Measurements from ENCODE around the gene IQCK. TPM values are rescaled to one million over a fixed set of nuclear protein-coding genes. Genes with fewer than 3 reads are reported as not detected.

Gene IQCK
- polyA plus RNA-seq, 2 of the 4 experiments (the other 2 are of a cell fraction): 10.3 to 15.6 TPM

DNA sequence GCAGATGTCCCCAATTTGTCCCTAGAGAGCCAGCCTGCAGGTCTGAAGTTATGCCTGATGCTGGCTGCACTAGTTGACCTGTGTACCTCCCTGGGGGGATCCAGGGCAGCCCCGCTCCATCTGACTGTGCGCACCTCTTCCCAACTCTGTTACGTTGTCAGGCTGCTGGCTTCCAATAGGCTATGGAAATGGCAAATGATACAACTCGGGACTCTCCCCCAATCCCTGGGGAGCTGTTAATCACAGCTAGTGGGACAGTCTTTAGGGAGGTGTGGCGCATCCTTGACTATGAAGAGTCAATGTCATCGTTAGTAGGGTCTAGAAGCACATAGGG, 136.4 kb downstream of the IQCK start:
- Histone ChIP-seq H3K4me3 (no peak overlapping the region), H3K27ac (no peak overlapping the region), H3K4me1 (no peaks in the 10 kb centered on the region), H3K4me2 (no peak overlapping the region), H3K9me3 (no peaks in the 10 kb centered on the region)
- ChIA-PET POLR2A (no interaction called here), CTCF (interaction anchor here (0.6 kb wide), 1 partner anchor 165 kb away, joined by 3 read pairs; no protein-coding TSS in a partner anchor)
- 89% methylated on average over 6 of the region's 6 CpGs for WGBS (ENCODE audit: missing lambda C conversion rate)
- TF ChIP-seq TFCP2L1 (CRISPR knock-in tag; IDR thresholded peaks at IDR 0.05): no peak
- no peak for TF ChIP-seq HDAC2 (IDR thresholded peaks at IDR 0.05)
- TF ChIP-seq NR3C1 (IDR thresholded peaks at IDR 0.05): no peak
- TF ChIP-seq CBX2 (IDR thresholded peaks at IDR 0.05; ENCODE audit: borderline replicate concordance, low read depth): no peak
- TF ChIP-seq CEBPB (IDR thresholded peaks at IDR 0.05): no peak
- no peak for TF ChIP-seq SMC3 (IDR thresholded peaks at IDR 0.05)
- TF ChIP-seq, protein P1, sequence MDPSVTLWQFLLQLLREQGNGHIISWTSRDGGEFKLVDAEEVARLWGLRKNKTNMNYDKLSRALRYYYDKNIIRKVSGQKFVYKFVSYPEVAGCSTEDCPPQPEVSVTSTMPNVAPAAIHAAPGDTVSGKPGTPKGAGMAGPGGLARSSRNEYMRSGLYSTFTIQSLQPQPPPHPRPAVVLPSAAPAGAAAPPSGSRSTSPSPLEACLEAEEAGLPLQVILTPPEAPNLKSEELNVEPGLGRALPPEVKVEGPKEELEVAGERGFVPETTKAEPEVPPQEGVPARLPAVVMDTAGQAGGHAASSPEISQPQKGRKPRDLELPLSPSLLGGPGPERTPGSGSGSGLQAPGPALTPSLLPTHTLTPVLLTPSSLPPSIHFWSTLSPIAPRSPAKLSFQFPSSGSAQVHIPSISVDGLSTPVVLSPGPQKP (IDR thresholded peaks at IDR 0.05; ENCODE audit: low read depth, low read length): no peak
- TF ChIP-seq, protein P2, sequence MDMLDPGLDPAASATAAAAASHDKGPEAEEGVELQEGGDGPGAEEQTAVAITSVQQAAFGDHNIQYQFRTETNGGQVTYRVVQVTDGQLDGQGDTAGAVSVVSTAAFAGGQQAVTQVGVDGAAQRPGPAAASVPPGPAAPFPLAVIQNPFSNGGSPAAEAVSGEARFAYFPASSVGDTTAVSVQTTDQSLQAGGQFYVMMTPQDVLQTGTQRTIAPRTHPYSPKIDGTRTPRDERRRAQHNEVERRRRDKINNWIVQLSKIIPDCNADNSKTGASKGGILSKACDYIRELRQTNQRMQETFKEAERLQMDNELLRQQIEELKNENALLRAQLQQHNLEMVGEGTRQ (IDR thresholded peaks at IDR 0.05): no peak
- TF ChIP-seq EHMT2 (IDR thresholded peaks at IDR 0.05; ENCODE audit: low read depth): no peak
- TF ChIP-seq, protein P3, sequence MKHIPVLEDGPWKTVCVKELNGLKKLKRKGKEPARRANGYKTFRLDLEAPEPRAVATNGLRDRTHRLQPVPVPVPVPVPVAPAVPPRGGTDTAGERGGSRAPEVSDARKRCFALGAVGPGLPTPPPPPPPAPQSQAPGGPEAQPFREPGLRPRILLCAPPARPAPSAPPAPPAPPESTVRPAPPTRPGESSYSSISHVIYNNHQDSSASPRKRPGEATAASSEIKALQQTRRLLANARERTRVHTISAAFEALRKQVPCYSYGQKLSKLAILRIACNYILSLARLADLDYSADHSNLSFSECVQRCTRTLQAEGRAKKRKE (CRISPR knock-in tag; IDR thresholded peaks at IDR 0.05; ENCODE audit: low read depth): no peak
- no peak for TF ChIP-seq NFE2L2 (conservative IDR thresholded peaks at IDR 0.05; ENCODE audit: low read length)
- TF ChIP-seq JUN (IDR thresholded peaks at IDR 0.05): no peak
- TF ChIP-seq KDM1A (IDR thresholded peaks at IDR 0.05; ENCODE audit: low read depth): no peak
- ATAC-seq (no peak), FAIRE-seq (no peak), DNase-seq (ENCODE audit: low read depth in 1 of 2, low spot score in 1 of 2) (no peak)

DNA sequence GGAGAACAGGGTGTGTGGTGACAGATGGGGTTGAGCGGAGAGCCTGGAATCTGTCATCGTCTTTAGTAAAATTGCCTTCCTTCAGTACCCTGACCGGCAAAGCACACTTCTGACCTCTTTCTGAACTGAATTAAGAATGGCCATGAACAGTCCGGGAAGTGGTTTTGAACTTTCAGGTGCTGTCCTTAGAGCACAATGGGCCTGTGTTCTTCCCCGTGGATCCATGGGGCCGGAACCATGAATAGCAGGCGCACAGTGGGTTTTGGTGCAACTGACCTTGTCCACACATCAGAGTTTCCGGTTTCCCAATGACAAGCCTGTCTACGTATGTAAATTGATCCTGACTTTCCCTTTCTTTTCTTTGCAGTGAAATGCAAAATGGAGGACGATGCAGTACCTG, 138.0 kb downstream of the IQCK start:
- no peaks in the 10 kb centered on the region for H3K9me3 ChIP-seq
- TF ChIP-seq ZC3H11A (IDR thresholded peaks at IDR 0.05): no peak
- TF ChIP-seq, protein P4, sequence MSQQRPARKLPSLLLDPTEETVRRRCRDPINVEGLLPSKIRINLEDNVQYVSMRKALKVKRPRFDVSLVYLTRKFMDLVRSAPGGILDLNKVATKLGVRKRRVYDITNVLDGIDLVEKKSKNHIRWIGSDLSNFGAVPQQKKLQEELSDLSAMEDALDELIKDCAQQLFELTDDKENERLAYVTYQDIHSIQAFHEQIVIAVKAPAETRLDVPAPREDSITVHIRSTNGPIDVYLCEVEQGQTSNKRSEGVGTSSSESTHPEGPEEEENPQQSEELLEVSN (IDR thresholded peaks at IDR 0.05; ENCODE audit: borderline replicate concordance, low read depth): no peak
- TF ChIP-seq FOSL2 (IDR thresholded peaks at IDR 0.05): no peak
- no peak for TF ChIP-seq FOSL2 (CRISPR knock-in tag; IDR thresholded peaks at IDR 0.05)
- no peak for TF ChIP-seq CHD4 (IDR thresholded peaks at IDR 0.05; ENCODE audit: borderline replicate concordance)
- no peak for TF ChIP-seq RFX5 (IDR thresholded peaks at IDR 0.05)
- no peak for TF ChIP-seq NFE2L2 (conservative IDR thresholded peaks at IDR 0.05; ENCODE audit: low read length)
- ChIA-PET POLR2A (no interaction called here), CTCF (no interaction called here)
- FAIRE-seq (no peak), ATAC-seq (no peak), DNase-seq (ENCODE audit: low read depth in 1 of 2, low spot score in 1 of 2) (no peak)
- WGBS (ENCODE audit: missing lambda C conversion rate): 94% methylated on average over 10 of the region's 10 CpGs
- H3K4me3 ChIP-seq: no peak overlapping the region
- H3K4me1 ChIP-seq: no peaks in the 10 kb centered on the region
- no peak overlapping the region for H3K4me2 ChIP-seq
- no peak overlapping the region for H3K27ac ChIP-seq

DNA sequence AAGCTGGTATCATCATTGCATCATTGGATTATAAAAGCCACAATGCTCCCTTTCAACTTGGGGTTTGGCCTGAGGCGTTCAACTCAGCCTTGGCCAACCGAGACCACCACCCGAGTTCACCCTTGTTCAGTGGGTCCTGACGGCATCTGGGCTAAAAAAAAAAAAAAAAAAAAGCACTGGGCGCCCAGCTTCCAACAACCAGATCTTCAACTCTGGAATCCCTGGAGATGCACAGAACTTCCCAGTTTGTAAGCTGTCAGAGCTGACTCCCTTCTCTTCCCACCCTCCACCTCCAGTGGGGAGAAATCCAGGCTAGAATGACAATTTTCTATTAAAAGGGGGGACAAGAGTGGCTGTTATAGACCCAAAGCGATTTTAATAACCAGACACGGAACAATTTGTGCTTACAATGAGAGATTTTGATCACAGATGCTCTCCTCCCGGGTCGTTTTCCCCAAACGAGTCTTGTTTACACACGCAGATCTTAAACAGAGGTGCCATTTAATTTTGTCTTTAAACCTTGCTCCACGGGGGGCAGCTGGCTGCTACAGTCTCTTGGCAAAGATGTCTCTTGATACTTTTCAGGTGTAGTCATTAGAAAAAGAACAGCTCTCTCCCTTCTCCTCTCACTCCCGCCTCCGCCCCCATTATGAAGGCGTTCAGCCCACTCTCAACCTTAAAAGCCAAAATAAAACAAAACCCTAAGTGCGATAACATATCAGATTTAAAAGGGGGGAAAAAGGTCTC, 139.7 kb downstream of the IQCK start:
- Histone ChIP-seq H3K27ac (no peak overlapping the region; a peak in 1 of 6 replicates), H3K4me2 (no peak overlapping the region), H3K9me3 (no peaks in the 10 kb centered on the region), H3K4me1 (no peaks in the 10 kb centered on the region), H3K4me3 (no peak overlapping the region)
- no peak for FAIRE-seq
- ATAC-seq: no peak
- DNase-seq (ENCODE audit: low read depth in 1 of 2, low spot score in 1 of 2): no peak
- TF ChIP-seq RARB (CRISPR knock-in tag; IDR thresholded peaks at IDR 0.05) (no peak), FOSL2 (IDR thresholded peaks at IDR 0.05) (no peak), FOSL2 (CRISPR knock-in tag; IDR thresholded peaks at IDR 0.05) (no peak), JUN (IDR thresholded peaks at IDR 0.05) (no peak), ZC3H11A (IDR thresholded peaks at IDR 0.05) (no peak), NFE2L2 (conservative IDR thresholded peaks at IDR 0.05; ENCODE audit: low read length) (no peak), CHD2 (IDR thresholded peaks at IDR 0.05; ENCODE audit: low read length, partially characterized antibody) (no peak), ZNF302 (CRISPR knock-in tag; IDR thresholded peaks at IDR 0.05) (no peak), GATA3 (IDR thresholded peaks at IDR 0.05; ENCODE audit: borderline replicate concordance) (no peak), NR3C1 (IDR thresholded peaks at IDR 0.05) (no peak)
- TF ChIP-seq, protein P5, sequence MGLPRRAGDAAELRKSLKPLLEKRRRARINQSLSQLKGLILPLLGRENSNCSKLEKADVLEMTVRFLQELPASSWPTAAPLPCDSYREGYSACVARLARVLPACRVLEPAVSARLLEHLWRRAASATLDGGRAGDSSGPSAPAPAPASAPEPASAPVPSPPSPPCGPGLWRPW (IDR thresholded peaks at IDR 0.05): no peak
- TF ChIP-seq, protein P6, sequence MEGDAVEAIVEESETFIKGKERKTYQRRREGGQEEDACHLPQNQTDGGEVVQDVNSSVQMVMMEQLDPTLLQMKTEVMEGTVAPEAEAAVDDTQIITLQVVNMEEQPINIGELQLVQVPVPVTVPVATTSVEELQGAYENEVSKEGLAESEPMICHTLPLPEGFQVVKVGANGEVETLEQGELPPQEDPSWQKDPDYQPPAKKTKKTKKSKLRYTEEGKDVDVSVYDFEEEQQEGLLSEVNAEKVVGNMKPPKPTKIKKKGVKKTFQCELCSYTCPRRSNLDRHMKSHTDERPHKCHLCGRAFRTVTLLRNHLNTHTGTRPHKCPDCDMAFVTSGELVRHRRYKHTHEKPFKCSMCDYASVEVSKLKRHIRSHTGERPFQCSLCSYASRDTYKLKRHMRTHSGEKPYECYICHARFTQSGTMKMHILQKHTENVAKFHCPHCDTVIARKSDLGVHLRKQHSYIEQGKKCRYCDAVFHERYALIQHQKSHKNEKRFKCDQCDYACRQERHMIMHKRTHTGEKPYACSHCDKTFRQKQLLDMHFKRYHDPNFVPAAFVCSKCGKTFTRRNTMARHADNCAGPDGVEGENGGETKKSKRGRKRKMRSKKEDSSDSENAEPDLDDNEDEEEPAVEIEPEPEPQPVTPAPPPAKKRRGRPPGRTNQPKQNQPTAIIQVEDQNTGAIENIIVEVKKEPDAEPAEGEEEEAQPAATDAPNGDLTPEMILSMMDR (IDR thresholded peaks at IDR 0.05): no peak
- CTCF ChIA-PET: no interaction called here
- POLR2A ChIA-PET: interaction anchor here (0.6 kb wide), 1 partner anchor 876 kb away, joined by 12 read pairs; no protein-coding TSS in a partner anchor
- WGBS (ENCODE audit: missing lambda C conversion rate): 91% methylated on average over 16 of the region's 16 CpGs

All from A549 (cell line).